MM.1S (cell line): ENCODE measurements around the gene PRCD.

Source experiments
- DNase-seq: peaks from one replicate; pipeline ENCODE4 v3.0.0-alpha.2; 2015
- H2AFZ ChIP-seq: fragments of 300-600 bp; sonication (generic); 2 replicates; pipeline ENCODE4 v1.6.0; 2016; ENCODE audit warnings: antibody characterized with exemption, low read length
- H3F3A ChIP-seq: fragments of 300-600 bp; sonication (generic); 2 replicates; pipeline ENCODE4 v1.6.1; 2016; ENCODE audit warnings: mild to moderate bottlenecking, antibody characterized with exemption, low read length, moderate library complexity, mixed read lengths; ENCODE audit not compliant: insufficient read depth
- H3K27ac ChIP-seq: fragments of 300-600 bp; sonication (generic); 2 replicates; pipeline ENCODE4 v1.5.1; 2016; ENCODE audit warnings: mild to moderate bottlenecking, low read length
- H3K27me3 ChIP-seq: fragments of 300-600 bp; sonication (generic); replicated peaks from 2 replicates; pipeline ENCODE4 v1.6.0; 2016; ENCODE audit warnings: low read length; ENCODE audit not compliant: insufficient read depth
- H3K36me3 ChIP-seq: fragments of 300-600 bp; sonication (generic); replicated peaks from 2 replicates; pipeline ENCODE4 v1.6.1; 2016; ENCODE audit warnings: mild to moderate bottlenecking, low read length, mixed read lengths; ENCODE audit not compliant: insufficient read depth
- H3K4me1 ChIP-seq: fragments of 300-600 bp; sonication (generic); 2 replicates; pipeline ENCODE4 v1.6.1; 2016; ENCODE audit warnings: low read length, mixed read lengths
- H3K4me2 ChIP-seq: fragments of 300-600 bp; sonication (generic); 2 replicates; pipeline ENCODE4 v1.6.0; 2016; ENCODE audit warnings: low read depth, low read length
- H3K4me3 ChIP-seq: fragments of 300-600 bp; sonication (generic); 2 replicates; pipeline ENCODE4 v1.5.1; 2016; ENCODE audit warnings: low read length, mixed read lengths
- H3K79me2 ChIP-seq: fragments of 300-600 bp; sonication (generic); 2 replicates; pipeline ENCODE4 v1.6.1; 2016; ENCODE audit warnings: mixed run types, low read length, mixed read lengths
- H3K9ac ChIP-seq: fragments of 300-600 bp; sonication (generic); 2 replicates; pipeline ENCODE4 v1.6.1; 2016; ENCODE audit warnings: low read length, mixed read lengths
- H3K9me2 ChIP-seq: fragments of 300-600 bp; sonication (generic); replicated peaks from 2 replicates; pipeline ENCODE4 v1.6.1; 2016; ENCODE audit warnings: mild to moderate bottlenecking, low read length, mixed read lengths; ENCODE audit not compliant: insufficient read depth
- H3K9me3 ChIP-seq: fragments of 300-600 bp; sonication (generic); replicated peaks from 2 replicates; pipeline ENCODE4 v1.6.1; 2016; ENCODE audit warnings: mild to moderate bottlenecking, low read length, mixed read lengths; ENCODE audit not compliant: insufficient read depth
- H4K20me1 ChIP-seq: fragments of 300-600 bp; sonication (generic); 2 replicates; pipeline ENCODE4 v1.6.1; 2016; ENCODE audit warnings: mild to moderate bottlenecking, low read length, moderate library complexity, mixed read lengths; ENCODE audit not compliant: insufficient read depth
- CTCF ChIP-seq: fragments of 300-600 bp; sonication (generic); IDR thresholded peaks from 2 replicates; pipeline ENCODE4 v1.5.1; 2016; ENCODE audit warnings: antibody characterized with exemption, low read length, mixed read lengths
- EZH2 ChIP-seq: fragments of 300-600 bp; sonication (generic); optimal IDR thresholded peaks from 2 replicates; pipeline ENCODE3; 2017; ENCODE audit warnings: low read depth, mild to moderate bottlenecking, antibody characterized with exemption, low read length, mixed read lengths
- EZH2phosphoT487 ChIP-seq: fragments of 300-600 bp; sonication (generic); IDR thresholded peaks from 2 replicates; pipeline ENCODE4 v1.6.1; 2018; ENCODE audit warnings: antibody characterized with exemption, low read length

Gene PRCD

GRCh38 chr17:76544546-76545365 is 4.9 kb downstream of the PRCD start:
- no peaks in the 10 kb centered on the region for H3K4me1 ChIP-seq
- TF ChIP-seq EZH2phosphoT487 (no peak), CTCF (no peak), EZH2 (no peak)
- no peaks in the 10 kb centered on the region for H3K79me2 ChIP-seq
- H3F3A ChIP-seq: no peaks in the 10 kb centered on the region
- H3K4me2 ChIP-seq: no peak overlapping the region
- DNase-seq: no peak
- no peak overlapping the region for H2AFZ ChIP-seq
- H3K9me2 ChIP-seq: no peaks in the 10 kb centered on the region
- H3K4me3 ChIP-seq: no peak overlapping the region
- no peaks in the 10 kb centered on the region for H3K36me3 ChIP-seq
- H4K20me1 ChIP-seq: no peaks in the 10 kb centered on the region
- no peaks in the 10 kb centered on the region for H3K9me3 ChIP-seq
- H3K27ac ChIP-seq: no peak overlapping the region
- H3K9ac ChIP-seq: no peak overlapping the region
- H3K27me3 ChIP-seq: peaks cover 47% of the 10 kb centered on the region

- Histone ChIP-seq H2AFZ (no peak overlapping the region), H3K4me3 (no peak overlapping the region), H3K27me3 (peaks cover 45% of the 10 kb centered on the region), H3K9me3 (no peaks in the 10 kb centered on the region), H3K4me1 (no peaks in the 10 kb centered on the region), H3K79me2 (no peaks in the 10 kb centered on the region), H3K9ac (no peak overlapping the region), H3F3A (no peaks in the 10 kb centered on the region), H4K20me1 (no peaks in the 10 kb centered on the region), H3K9me2 (no peaks in the 10 kb centered on the region), H3K36me3 (no peaks in the 10 kb centered on the region), H3K4me2 (no peak overlapping the region), H3K27ac (no peak overlapping the region)
- no peak for DNase-seq
- TF ChIP-seq CTCF (no peak), EZH2 (no peak), EZH2phosphoT487 (no peak)
Measured at GRCh38 chr17:76545918-76546555, 6.2 kb downstream of the PRCD start.

GRCh38 chr17:76546556-76547182 is 6.8 kb downstream of the PRCD start:
- H3F3A ChIP-seq: no peaks in the 10 kb centered on the region
- H3K36me3 ChIP-seq: no peaks in the 10 kb centered on the region
- no peaks in the 10 kb centered on the region for H4K20me1 ChIP-seq
- no peak overlapping the region for H3K27ac ChIP-seq
- H3K9ac ChIP-seq: no peak overlapping the region
- H3K9me2 ChIP-seq: no peaks in the 10 kb centered on the region
- TF ChIP-seq CTCF (no peak), EZH2 (no peak), EZH2phosphoT487 (no peak)
- no peaks in the 10 kb centered on the region for H3K79me2 ChIP-seq
- peaks cover 42% of the 10 kb centered on the region for H3K27me3 ChIP-seq
- H3K4me3 ChIP-seq: no peak overlapping the region
- H3K9me3 ChIP-seq: no peaks in the 10 kb centered on the region
- no peaks in the 10 kb centered on the region for H3K4me1 ChIP-seq
- H3K4me2 ChIP-seq: no peak overlapping the region
- H2AFZ ChIP-seq: no peak overlapping the region
- no peak for DNase-seq
